ENCODE data around the gene TMEM168.

Gene TMEM168

GRCh38 chr7:112789453-112789816 is 758 bp downstream of the TMEM168 start:
- no peaks in the 10 kb centered on the region for H3K9me3 ChIP-seq (ENCODE audit: low read length)
- H3K9me2 ChIP-seq (ENCODE audit: low read depth, low read length): no peaks in the 10 kb centered on the region
- peak overlapping the region; percentile 65 for H3K9ac ChIP-seq (ENCODE audit: low read length)
- H2AFZ ChIP-seq (ENCODE audit: low read length): peak overlapping the region; percentile 17
- TF ChIP-seq EZH2 (IDR thresholded peaks at IDR 0.05; ENCODE audit: borderline replicate concordance, low read length): no peak
- no peak for TF ChIP-seq CTCF (IDR thresholded peaks at IDR 0.05; ENCODE audit: low read length)
- H3K4me3 ChIP-seq (ENCODE audit: low read depth, low read length, poor library complexity, severe bottlenecking): peak overlapping the region; percentile 65
- peaks cover 7% of the 10 kb centered on the region; the same call in 1 of the 2 replicates for H3K36me3 ChIP-seq (ENCODE audit: insufficient read depth, low read length)
- H3F3A ChIP-seq (ENCODE audit: insufficient read depth, low read length): no peaks in the 10 kb centered on the region
- H4K20me1 ChIP-seq (ENCODE audit: insufficient read depth, low read length): no peaks in the 10 kb centered on the region
- peak overlapping the region; percentile 80 for H3K4me2 ChIP-seq (ENCODE audit: low read length)
- peak overlapping the region; percentile 84 for H3K27ac ChIP-seq (ENCODE audit: low read depth, low read length, poor library complexity, severe bottlenecking)
- peaks cover 27% of the 10 kb centered on the region for H3K79me2 ChIP-seq (ENCODE audit: insufficient read depth, low read length)
- H3K27me3 ChIP-seq (ENCODE audit: insufficient read depth, low read length): no peaks in the 10 kb centered on the region
- H3K4me1 ChIP-seq (ENCODE audit: insufficient read depth, low read length, severe bottlenecking): peaks cover 25% of the 10 kb centered on the region

GRCh38 chr7:112788778-112789343 is 1.3 kb downstream of the TMEM168 start:
- H3K79me2 ChIP-seq (ENCODE audit: insufficient read depth, low read length): peaks cover 27% of the 10 kb centered on the region
- no peak overlapping the region for H2AFZ ChIP-seq (ENCODE audit: low read length)
- H3K4me1 ChIP-seq (ENCODE audit: insufficient read depth, low read length, severe bottlenecking): peaks cover 25% of the 10 kb centered on the region
- no peaks in the 10 kb centered on the region for H3K27me3 ChIP-seq (ENCODE audit: insufficient read depth, low read length)
- peak overlapping the region; percentile 65 for H3K9ac ChIP-seq (ENCODE audit: low read length)
- H3K27ac ChIP-seq (ENCODE audit: low read depth, low read length, poor library complexity, severe bottlenecking): no peak overlapping the region
- H3K4me2 ChIP-seq (ENCODE audit: low read length): peak overlapping the region; percentile 80
- no peaks in the 10 kb centered on the region for H3K9me2 ChIP-seq (ENCODE audit: low read depth, low read length)
- no peaks in the 10 kb centered on the region for H3K9me3 ChIP-seq (ENCODE audit: low read length)
- no peaks in the 10 kb centered on the region for H4K20me1 ChIP-seq (ENCODE audit: insufficient read depth, low read length)
- no peak for TF ChIP-seq CTCF (IDR thresholded peaks at IDR 0.05; ENCODE audit: low read length)
- no peak for TF ChIP-seq EZH2 (IDR thresholded peaks at IDR 0.05; ENCODE audit: borderline replicate concordance, low read length)
- peak overlapping the region; percentile 65 for H3K4me3 ChIP-seq (ENCODE audit: low read depth, low read length, poor library complexity, severe bottlenecking)
- H3F3A ChIP-seq (ENCODE audit: insufficient read depth, low read length): no peaks in the 10 kb centered on the region
- peaks cover 12% of the 10 kb centered on the region for H3K36me3 ChIP-seq (ENCODE audit: insufficient read depth, low read length)

- no peak overlapping the region for H3K4me3 ChIP-seq (ENCODE audit: low read depth, low read length, poor library complexity, severe bottlenecking)
- H2AFZ ChIP-seq (ENCODE audit: low read length): no peak overlapping the region
- H3K9me3 ChIP-seq (ENCODE audit: low read length): no peaks in the 10 kb centered on the region
- TF ChIP-seq EZH2 (IDR thresholded peaks at IDR 0.05; ENCODE audit: borderline replicate concordance, low read length) (no peak), CTCF (IDR thresholded peaks at IDR 0.05; ENCODE audit: low read length) (no peak)
- H3F3A ChIP-seq (ENCODE audit: insufficient read depth, low read length): no peaks in the 10 kb centered on the region
- H4K20me1 ChIP-seq (ENCODE audit: insufficient read depth, low read length): no peaks in the 10 kb centered on the region
- H3K9me2 ChIP-seq (ENCODE audit: low read depth, low read length): no peaks in the 10 kb centered on the region
- no peak overlapping the region for H3K27ac ChIP-seq (ENCODE audit: low read depth, low read length, poor library complexity, severe bottlenecking)
- H3K79me2 ChIP-seq (ENCODE audit: insufficient read depth, low read length): peaks cover 26% of the 10 kb centered on the region
- H3K4me2 ChIP-seq (ENCODE audit: low read length): no peak overlapping the region
- peaks cover 14% of the 10 kb centered on the region for H3K4me1 ChIP-seq (ENCODE audit: insufficient read depth, low read length, severe bottlenecking)
- H3K9ac ChIP-seq (ENCODE audit: low read length): no peak overlapping the region
- H3K36me3 ChIP-seq (ENCODE audit: insufficient read depth, low read length): peaks cover 48% of the 10 kb centered on the region
- H3K27me3 ChIP-seq (ENCODE audit: insufficient read depth, low read length): no peaks in the 10 kb centered on the region
These were observed 5.6 kb downstream of the TMEM168 start for GRCh38 chr7:112784603-112785002.
